ENCODE data around the gene EIF2S1.
A peak's percentile ranks its signal among the peaks of the same experiment; 100 is the strongest.
"Not testable (repeated sequence)": the region's sequence is repeated elsewhere in the genome, so short reads cannot be mapped to it uniquely, and the experiment has no call there.

EIF2S1 gene

DNA sequence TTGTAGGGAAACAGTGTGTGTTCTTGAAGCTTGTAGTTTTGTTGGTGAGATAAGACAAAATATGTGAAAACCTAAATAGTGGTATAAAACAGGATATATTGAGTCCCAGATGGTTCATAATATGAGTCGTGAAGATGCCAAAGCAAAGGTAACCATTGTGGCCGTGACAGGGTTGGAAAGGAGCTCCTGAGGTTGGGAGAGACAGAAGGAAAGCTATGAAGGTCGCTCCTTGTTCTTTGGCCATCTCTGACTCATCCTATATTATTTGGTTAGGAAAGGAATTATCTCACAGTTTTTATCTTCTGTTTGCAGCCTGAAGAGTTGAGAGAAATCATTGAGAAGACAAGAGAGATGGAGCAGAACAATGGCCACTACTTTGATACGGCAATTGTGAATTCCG is 27.7 kb upstream of the EIF2S1 start:
- no peak for DNase-seq (ENCODE audit: low read depth)
- H3K4me3 ChIP-seq (ENCODE audit: control insufficient read depth, low read depth, low read length), result no peak overlapping the region
- no peak for TF ChIP-seq CTCF (conservative IDR thresholded peaks at IDR 0.05; ENCODE audit: control insufficient read depth, insufficient read depth, low read depth, low read length)

DNA sequence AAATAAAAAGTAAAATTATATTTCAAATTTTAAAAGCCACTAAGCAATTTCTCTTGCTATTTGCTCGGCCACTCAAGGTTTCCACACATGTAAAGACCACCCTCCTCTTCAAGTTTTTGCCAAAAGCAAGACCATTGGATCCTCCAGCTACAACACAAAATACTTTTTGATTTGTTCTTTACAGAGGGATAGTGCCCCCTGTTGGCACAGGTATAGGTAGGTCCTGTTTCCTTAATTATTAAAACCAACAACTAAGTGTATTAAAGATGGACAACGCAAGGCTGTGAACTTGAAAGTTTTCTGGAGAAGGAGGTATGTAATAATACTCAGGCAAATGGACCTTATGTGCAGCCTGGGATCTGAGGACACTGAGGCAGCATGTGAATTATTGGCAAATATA is 24.3 kb upstream of the EIF2S1 start:
- DNase-seq (ENCODE audit: low read depth), result peak; percentile 41
- TF ChIP-seq CTCF (conservative IDR thresholded peaks at IDR 0.05; ENCODE audit: control insufficient read depth, insufficient read depth, low read depth, low read length), result peak; percentile 51
- H3K4me3 ChIP-seq (ENCODE audit: control insufficient read depth, low read depth, low read length), result no peak overlapping the region

GRCh38 chr14:67341231-67341630 is 18.9 kb upstream of the EIF2S1 start:
- not testable (repeated sequence) for H3K4me3 ChIP-seq (ENCODE audit: control insufficient read depth, low read depth, low read length); DNase-seq (ENCODE audit: low read depth)

GRCh38 chr14:67343601-67344230 is 16.4 kb upstream of the EIF2S1 start:
- peak; percentile 35 for DNase-seq (ENCODE audit: low read depth)
- no peak for TF ChIP-seq CTCF (conservative IDR thresholded peaks at IDR 0.05; ENCODE audit: control insufficient read depth, insufficient read depth, low read depth, low read length)
- no peak overlapping the region for H3K4me3 ChIP-seq (ENCODE audit: control insufficient read depth, low read depth, low read length)

- no peak overlapping the region for H3K4me3 ChIP-seq (ENCODE audit: control insufficient read depth, low read depth, low read length)
- DNase-seq (ENCODE audit: low read depth), result no peak
- no peak for TF ChIP-seq CTCF (conservative IDR thresholded peaks at IDR 0.05; ENCODE audit: control insufficient read depth, insufficient read depth, low read depth, low read length)
These were observed 14.5 kb upstream of the EIF2S1 start for GRCh38 chr14:67345583-67345982.

DNA sequence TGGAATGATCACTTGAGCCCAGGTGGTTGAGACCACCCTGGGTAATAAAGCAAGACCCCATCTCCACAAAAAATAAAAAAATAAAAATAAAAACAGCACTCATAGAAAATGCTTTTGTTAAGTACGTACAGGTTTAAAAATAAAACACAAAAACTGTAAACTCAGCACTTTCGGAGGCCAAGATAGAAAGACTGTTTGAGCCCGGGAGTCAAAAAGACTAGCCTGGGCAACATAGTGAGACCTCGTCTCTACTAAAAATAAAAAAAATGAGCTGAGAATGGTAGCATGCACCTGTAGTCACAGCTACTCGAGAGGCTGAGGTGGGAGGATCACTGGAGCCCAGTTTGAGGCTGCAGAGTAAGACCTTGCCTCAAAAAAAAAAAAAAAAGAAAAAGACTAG is 8.1 kb upstream of the EIF2S1 start:
- no peak for TF ChIP-seq CTCF (conservative IDR thresholded peaks at IDR 0.05; ENCODE audit: control insufficient read depth, insufficient read depth, low read depth, low read length)
- DNase-seq (ENCODE audit: low read depth), result no peak
- H3K4me3 ChIP-seq (ENCODE audit: control insufficient read depth, low read depth, low read length), result no peak overlapping the region

GRCh38 chr14:67357186-67357968 is 2.8 kb upstream of the EIF2S1 start:
- H3K4me3 ChIP-seq (ENCODE audit: control insufficient read depth, low read depth, low read length), result peak overlapping the region; percentile 96
- peak; percentile 28 for DNase-seq (ENCODE audit: low read depth)
- no peak for TF ChIP-seq CTCF (conservative IDR thresholded peaks at IDR 0.05; ENCODE audit: control insufficient read depth, insufficient read depth, low read depth, low read length)
